Measurements from ENCODE around the gene ARRB2. TPM values are rescaled to one million over a fixed set of nuclear protein-coding genes. Genes with fewer than 3 reads are reported as not detected.

ARRB2 gene
- total RNA-seq, 3 donors from 2014 or later (not counting 1 experiment from before 2014, with no cell fraction given), result 314 to 374 (median 335) TPM

GRCh38 chr17:4665027-4665426 lies 45.4 kb upstream of the ARRB2 start:
- H3K9me3 Mint-ChIP-seq, result no peaks in the 10 kb centered on the region
- no peak for ATAC-seq
- TF ChIP-seq CTCF (IDR thresholded peaks at IDR 0.05), result no peak
- H3K27me3 Mint-ChIP-seq (ENCODE audit: low read depth in 2 of 2), result peaks cover under 1 to 9% of the 10 kb centered on the region in 2 donors
- intact Hi-C loops (cut with micrococcal nuclease), result no loop called here
- H3K4me3 ChIP-seq (ENCODE audit: low read length), result no peak overlapping the region
- H3K4me1 ChIP-seq (ENCODE audit: control insufficient read depth, insufficient read depth, low read length), result no peaks in the 10 kb centered on the region
- no peaks in the 10 kb centered on the region for H3K36me3 Mint-ChIP-seq
- 86% methylated on average over 9 of the region's 9 CpGs for WGBS (ENCODE audit: insufficient coverage)
- no peak for DNase-seq
- no peak overlapping the region for H3K4me3 Mint-ChIP-seq
- no peak overlapping the region for H3K27ac ChIP-seq (ENCODE audit: low read length)
- H3K4me1 Mint-ChIP-seq, result no peaks in the 10 kb centered on the region
- H3K9me3 ChIP-seq (ENCODE audit: control insufficient read depth, insufficient read depth, low read length), result no peaks in the 10 kb centered on the region
- no peaks in the 10 kb centered on the region for H3K36me3 ChIP-seq (ENCODE audit: control insufficient read depth, insufficient read depth, low read length)
- H3K27me3 ChIP-seq (ENCODE audit: control insufficient read depth, insufficient read depth, low read length), result no peaks in the 10 kb centered on the region
- H3K27ac Mint-ChIP-seq, result no peak overlapping the region

- no peak for DNase-seq
- Histone ChIP-seq H3K27ac (ENCODE audit: low read length) (no peak overlapping the region), H3K36me3 (ENCODE audit: control insufficient read depth, insufficient read depth, low read length) (peaks cover 6% of the 10 kb centered on the region), H3K4me3 (ENCODE audit: low read length) (no peak overlapping the region), H3K4me1 (ENCODE audit: control insufficient read depth, insufficient read depth, low read length) (no peaks in the 10 kb centered on the region), H3K27me3 (ENCODE audit: control insufficient read depth, insufficient read depth, low read length) (no peaks in the 10 kb centered on the region), H3K9me3 (ENCODE audit: control insufficient read depth, insufficient read depth, low read length) (no peaks in the 10 kb centered on the region)
- no peak overlapping the region for H3K27ac Mint-ChIP-seq
- H3K36me3 Mint-ChIP-seq, result peaks cover 6% of the 10 kb centered on the region
- no peaks in the 10 kb centered on the region for H3K9me3 Mint-ChIP-seq
- H3K4me1 Mint-ChIP-seq, result no peaks in the 10 kb centered on the region
- no peak for ATAC-seq
- intact Hi-C loops (cut with micrococcal nuclease), result no loop called here
- 86% methylated on average over 4 of the region's 5 CpGs for WGBS (ENCODE audit: insufficient coverage)
- TF ChIP-seq CTCF (IDR thresholded peaks at IDR 0.05), result no peak
- no peak overlapping the region for H3K4me3 Mint-ChIP-seq
- H3K27me3 Mint-ChIP-seq (ENCODE audit: low read depth in 2 of 2), result peaks cover 0 to 9% of the 10 kb centered on the region in 2 donors
Observed at GRCh38 chr17:4666296-4666695, 44.1 kb upstream of the ARRB2 start.

GRCh38 chr17:4667166-4667565 lies 43.3 kb upstream of the ARRB2 start:
- Mint-ChIP-seq H3K4me1 (no peaks in the 10 kb centered on the region), H3K27me3 (ENCODE audit: low read depth in 2 of 2) (peaks cover 0 to 9% of the 10 kb centered on the region in 2 donors), H3K27ac (no peak overlapping the region), H3K4me3 (no peak overlapping the region), H3K36me3 (peaks cover 8% of the 10 kb centered on the region), H3K9me3 (no peaks in the 10 kb centered on the region)
- no peak for DNase-seq
- intact Hi-C loops (cut with micrococcal nuclease), result no loop called here
- no peaks in the 10 kb centered on the region for H3K27me3 ChIP-seq (ENCODE audit: control insufficient read depth, insufficient read depth, low read length)
- 82% methylated on average over 2 of the region's 4 CpGs for WGBS (ENCODE audit: insufficient coverage)
- no peak for ATAC-seq
- TF ChIP-seq CTCF (IDR thresholded peaks at IDR 0.05), result no peak
- H3K9me3 ChIP-seq (ENCODE audit: control insufficient read depth, insufficient read depth, low read length), result no peaks in the 10 kb centered on the region
- H3K4me1 ChIP-seq (ENCODE audit: control insufficient read depth, insufficient read depth, low read length), result no peaks in the 10 kb centered on the region
- peaks cover 15% of the 10 kb centered on the region for H3K36me3 ChIP-seq (ENCODE audit: control insufficient read depth, insufficient read depth, low read length)
- H3K4me3 ChIP-seq (ENCODE audit: low read length), result no peak overlapping the region
- H3K27ac ChIP-seq (ENCODE audit: low read length), result no peak overlapping the region

- no peak for DNase-seq
- Histone ChIP-seq H3K36me3 (ENCODE audit: control insufficient read depth, insufficient read depth, low read length) (peaks cover 61% of the 10 kb centered on the region), H3K4me3 (ENCODE audit: low read length) (no peak overlapping the region), H3K9me3 (ENCODE audit: control insufficient read depth, insufficient read depth, low read length) (no peaks in the 10 kb centered on the region), H3K27me3 (ENCODE audit: control insufficient read depth, insufficient read depth, low read length) (no peaks in the 10 kb centered on the region), H3K27ac (ENCODE audit: low read length) (no peak overlapping the region), H3K4me1 (ENCODE audit: control insufficient read depth, insufficient read depth, low read length) (no peaks in the 10 kb centered on the region)
- no peak for TF ChIP-seq CTCF (IDR thresholded peaks at IDR 0.05)
- Mint-ChIP-seq H3K4me3 (no peak overlapping the region), H3K27ac (no peak overlapping the region), H3K27me3 (ENCODE audit: low read depth in 2 of 2) (no peaks in the 10 kb centered on the region), H3K9me3 (no peaks in the 10 kb centered on the region), H3K36me3 (peaks cover 8% of the 10 kb centered on the region), H3K4me1 (no peaks in the 10 kb centered on the region)
- 84% methylated on average over 2 of the region's 9 CpGs for WGBS (ENCODE audit: insufficient coverage)
- intact Hi-C loops (cut with micrococcal nuclease), result no loop called here
- no peak for ATAC-seq
Observed at GRCh38 chr17:4672055-4672630, 38.3 kb upstream of the ARRB2 start.
